HFF-Myc (cell line): ENCODE measurements around the gene PARN.

ENCODE experiments used
- DNase-seq: peaks from one replicate; pipeline ENCODE4 v3.0.0-alpha.2; 2011; ENCODE audit warnings: low read depth; ENCODE audit errors: extremely low read depth
- H3K4me3 ChIP-seq: replicated peaks from 2 replicates; pipeline ENCODE4 v1.5.1; 2011; ENCODE audit warnings: low read depth, mild to moderate bottlenecking, control low read depth, low read length
- TF ChIP-seq, protein P1 (sequence below): IDR thresholded peaks from 2 replicates; pipeline ENCODE4 v1.5.1; 2012; ENCODE audit warnings: mild to moderate bottlenecking, low read depth, low read length, control low read depth; ENCODE audit errors: missing control alignments

PARN gene

GRCh38 chr16:14485121-14485551, 144.9 kb downstream of the PARN start:
- H3K4me3 ChIP-seq = no peak overlapping the region
- no peak for DNase-seq
- TF ChIP-seq, protein P1, sequence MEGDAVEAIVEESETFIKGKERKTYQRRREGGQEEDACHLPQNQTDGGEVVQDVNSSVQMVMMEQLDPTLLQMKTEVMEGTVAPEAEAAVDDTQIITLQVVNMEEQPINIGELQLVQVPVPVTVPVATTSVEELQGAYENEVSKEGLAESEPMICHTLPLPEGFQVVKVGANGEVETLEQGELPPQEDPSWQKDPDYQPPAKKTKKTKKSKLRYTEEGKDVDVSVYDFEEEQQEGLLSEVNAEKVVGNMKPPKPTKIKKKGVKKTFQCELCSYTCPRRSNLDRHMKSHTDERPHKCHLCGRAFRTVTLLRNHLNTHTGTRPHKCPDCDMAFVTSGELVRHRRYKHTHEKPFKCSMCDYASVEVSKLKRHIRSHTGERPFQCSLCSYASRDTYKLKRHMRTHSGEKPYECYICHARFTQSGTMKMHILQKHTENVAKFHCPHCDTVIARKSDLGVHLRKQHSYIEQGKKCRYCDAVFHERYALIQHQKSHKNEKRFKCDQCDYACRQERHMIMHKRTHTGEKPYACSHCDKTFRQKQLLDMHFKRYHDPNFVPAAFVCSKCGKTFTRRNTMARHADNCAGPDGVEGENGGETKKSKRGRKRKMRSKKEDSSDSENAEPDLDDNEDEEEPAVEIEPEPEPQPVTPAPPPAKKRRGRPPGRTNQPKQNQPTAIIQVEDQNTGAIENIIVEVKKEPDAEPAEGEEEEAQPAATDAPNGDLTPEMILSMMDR = no peak

- DNase-seq = no peak
- no peak overlapping the region for H3K4me3 ChIP-seq
- TF ChIP-seq, protein P1 = no peak
These were observed 146.2 kb downstream of the PARN start for GRCh38 chr16:14483819-14484385.

- no peak overlapping the region for H3K4me3 ChIP-seq
- DNase-seq = no peak
- TF ChIP-seq, protein P1 = no peak
These were observed 153.9 kb downstream of the PARN start for GRCh38 chr16:14476183-14476582.

- no peak overlapping the region for H3K4me3 ChIP-seq
- no peak for DNase-seq
These were observed 154.5 kb downstream of the PARN start for GRCh38 chr16:14475370-14476139.

DNA sequence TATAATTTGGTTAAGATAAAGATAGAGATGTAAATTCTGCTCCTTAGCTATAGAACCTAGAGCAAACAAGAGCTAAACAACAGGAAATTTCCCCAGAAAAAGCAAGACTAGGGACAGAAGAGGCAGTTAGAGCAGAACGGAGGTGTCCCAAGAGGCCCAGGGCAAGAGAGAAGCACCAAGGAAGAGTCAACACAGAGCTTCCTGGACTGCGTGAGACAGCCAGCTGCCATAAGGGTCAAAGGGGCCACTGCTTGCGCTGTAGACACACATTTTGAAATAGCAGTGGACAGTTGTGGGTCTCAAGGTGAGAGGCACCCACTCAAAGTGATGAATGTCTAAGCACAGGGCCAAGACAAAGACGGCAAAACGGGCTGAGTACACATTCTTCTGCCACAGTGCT, 156.6 kb downstream of the PARN start:
- H3K4me3 ChIP-seq = no peak overlapping the region
- TF ChIP-seq, protein P1 = no peak
- DNase-seq = no peak

More at GRCh38 chr16:14475370-14476139, 154.5 kb downstream of the PARN start:
- TF ChIP-seq, protein P1 = no peak

DNA sequence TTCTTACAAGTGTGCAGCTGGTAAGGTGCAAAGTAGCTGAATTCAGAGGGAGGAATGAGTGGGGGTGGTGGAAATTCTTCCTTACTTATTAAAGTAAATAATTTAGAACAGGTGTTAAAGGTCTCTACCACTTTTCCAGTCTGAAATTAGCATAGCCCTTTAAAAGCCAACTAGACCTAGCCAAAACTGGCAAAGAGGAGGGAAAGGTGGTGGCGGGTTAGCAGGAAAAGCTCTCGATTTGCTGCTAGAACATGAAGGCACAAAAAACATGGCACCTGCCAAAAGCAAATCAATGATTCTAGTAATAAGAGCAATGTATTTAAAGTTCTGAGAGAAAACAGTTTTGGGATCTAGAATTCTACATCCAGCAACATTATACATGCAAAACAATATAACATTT, 157.7 kb downstream of the PARN start:
- no peak for DNase-seq
- TF ChIP-seq, protein P1 = no peak
- H3K4me3 ChIP-seq = no peak overlapping the region
